ENCODE data around the gene TFF3.

TFF3 gene

GRCh38 chr21:42346866-42347600 lies 31.8 kb upstream of the TFF3 start:
- no peak for DNase-seq (ENCODE audit: low read depth)

GRCh38 chr21:42346441-42346840 lies 31.2 kb upstream of the TFF3 start:
- DNase-seq (ENCODE audit: low read depth): no peak

- DNase-seq (ENCODE audit: low read depth): no peak
Measured at GRCh38 chr21:42344631-42345030, 29.4 kb upstream of the TFF3 start.

GRCh38 chr21:42343963-42344510 lies 28.8 kb upstream of the TFF3 start:
- DNase-seq (ENCODE audit: low read depth): no peak

- no peak for DNase-seq (ENCODE audit: low read depth)
Measured at GRCh38 chr21:42343556-42343955, 28.3 kb upstream of the TFF3 start.

- no peak for DNase-seq (ENCODE audit: low read depth)
Measured at GRCh38 chr21:42343101-42343500, 27.9 kb upstream of the TFF3 start.

GRCh38 chr21:42341776-42342542 lies 26.8 kb upstream of the TFF3 start:
- no peak for DNase-seq (ENCODE audit: low read depth)

- DNase-seq (ENCODE audit: low read depth): no peak
Measured at GRCh38 chr21:42340187-42341050, 25.2 kb upstream of the TFF3 start.

GRCh38 chr21:42338729-42339715 lies 23.8 kb upstream of the TFF3 start:
- no peak for DNase-seq (ENCODE audit: low read depth)

GRCh38 chr21:42337830-42338728 lies 22.9 kb upstream of the TFF3 start:
- peak; percentile 79 for DNase-seq (ENCODE audit: low read depth)

GRCh38 chr21:42337276-42337675 lies 22.1 kb upstream of the TFF3 start:
- DNase-seq (ENCODE audit: low read depth): no peak

GRCh38 chr21:42336054-42336453 lies 20.8 kb upstream of the TFF3 start:
- DNase-seq (ENCODE audit: low read depth): no peak

GRCh38 chr21:42332557-42333317 lies 17.5 kb upstream of the TFF3 start:
- no peak for DNase-seq (ENCODE audit: low read depth)

GRCh38 chr21:42331660-42332059 lies 16.5 kb upstream of the TFF3 start:
- no peak for DNase-seq (ENCODE audit: low read depth)

- no peak for DNase-seq (ENCODE audit: low read depth)
Measured at GRCh38 chr21:42330380-42331371, 15.5 kb upstream of the TFF3 start.

GRCh38 chr21:42324896-42325295 lies 9.7 kb upstream of the TFF3 start:
- DNase-seq (ENCODE audit: low read depth): no peak

GRCh38 chr21:42321845-42322244 lies 6.6 kb upstream of the TFF3 start:
- DNase-seq (ENCODE audit: low read depth): no peak

- DNase-seq (ENCODE audit: low read depth): no peak
Measured at GRCh38 chr21:42321231-42321630, 6.0 kb upstream of the TFF3 start.

Data from stimulated activated CD4-positive, alpha-beta T cell treated with anti-CD3 and anti-CD28 coated beads, Interleukin-2, amount 100 ng/mL, for 4 hours (primary cell).